ENCODE measurements around the gene ACTL7B.

The ACTL7B gene

GRCh38 chr9:108836781-108837180 lies 19.0 kb downstream of the ACTL7B start:
- H3K27ac ChIP-seq (ENCODE audit: low read depth, low read length), result no peak overlapping the region
- H3K79me2 ChIP-seq (ENCODE audit: insufficient read depth, low read length), result no peaks in the 10 kb centered on the region
- H3K4me2 ChIP-seq (ENCODE audit: low read depth, low read length, poor library complexity, severe bottlenecking), result no peak overlapping the region
- no peaks in the 10 kb centered on the region for H3K36me3 ChIP-seq (ENCODE audit: low read length)
- no peaks in the 10 kb centered on the region for H3K27me3 ChIP-seq (ENCODE audit: low read length)
- no peak overlapping the region for H3K4me3 ChIP-seq (ENCODE audit: insufficient read depth, low read length, poor library complexity, severe bottlenecking)
- no peaks in the 10 kb centered on the region for H3F3A ChIP-seq (ENCODE audit: insufficient read depth)
- no peaks in the 10 kb centered on the region for H4K20me1 ChIP-seq (ENCODE audit: low read depth, low read length)
- H2AFZ ChIP-seq (ENCODE audit: low read depth, low read length, severe bottlenecking), result no peak overlapping the region
- no peak for TF ChIP-seq CTCF (IDR thresholded peaks at IDR 0.05; ENCODE audit: insufficient read depth, low read length, poor library complexity, severe bottlenecking)
- no peak for TF ChIP-seq EZH2phosphoT487 (conservative IDR thresholded peaks at IDR 0.05; ENCODE audit: low read length)
- H3K9me2 ChIP-seq (replicated peaks; ENCODE audit: insufficient read depth, low read length), result no peaks in the 10 kb centered on the region
- H3K9me3 ChIP-seq (ENCODE audit: insufficient read depth, low read length), result no peaks in the 10 kb centered on the region
- no peak overlapping the region for H3K9ac ChIP-seq (ENCODE audit: low read length)

GRCh38 chr9:108836319-108836718 lies 19.5 kb downstream of the ACTL7B start:
- TF ChIP-seq CTCF (IDR thresholded peaks at IDR 0.05; ENCODE audit: insufficient read depth, low read length, poor library complexity, severe bottlenecking), result no peak
- TF ChIP-seq EZH2phosphoT487 (conservative IDR thresholded peaks at IDR 0.05; ENCODE audit: low read length), result no peak
- Histone ChIP-seq H3K36me3 (ENCODE audit: low read length) (no peaks in the 10 kb centered on the region), H4K20me1 (ENCODE audit: low read depth, low read length) (no peaks in the 10 kb centered on the region), H3F3A (ENCODE audit: insufficient read depth) (no peaks in the 10 kb centered on the region), H3K79me2 (ENCODE audit: insufficient read depth, low read length) (no peaks in the 10 kb centered on the region), H3K4me2 (ENCODE audit: low read depth, low read length, poor library complexity, severe bottlenecking) (no peak overlapping the region), H3K27ac (ENCODE audit: low read depth, low read length) (no peak overlapping the region), H3K9me3 (ENCODE audit: insufficient read depth, low read length) (no peaks in the 10 kb centered on the region), H3K9me2 (replicated peaks; ENCODE audit: insufficient read depth, low read length) (no peaks in the 10 kb centered on the region), H3K9ac (ENCODE audit: low read length) (no peak overlapping the region), H3K4me3 (ENCODE audit: insufficient read depth, low read length, poor library complexity, severe bottlenecking) (no peak overlapping the region), H3K27me3 (ENCODE audit: low read length) (no peaks in the 10 kb centered on the region), H2AFZ (ENCODE audit: low read depth, low read length, severe bottlenecking) (no peak overlapping the region)

GRCh38 chr9:108835831-108836230 lies 20.0 kb downstream of the ACTL7B start:
- H3K9me3 ChIP-seq (ENCODE audit: insufficient read depth, low read length), result no peaks in the 10 kb centered on the region
- H3K9me2 ChIP-seq (replicated peaks; ENCODE audit: insufficient read depth, low read length), result no peaks in the 10 kb centered on the region
- H3K36me3 ChIP-seq (ENCODE audit: low read length), result no peaks in the 10 kb centered on the region
- H3K27ac ChIP-seq (ENCODE audit: low read depth, low read length), result no peak overlapping the region
- H3K4me3 ChIP-seq (ENCODE audit: insufficient read depth, low read length, poor library complexity, severe bottlenecking), result no peak overlapping the region
- H3K27me3 ChIP-seq (ENCODE audit: low read length), result no peaks in the 10 kb centered on the region
- no peaks in the 10 kb centered on the region for H4K20me1 ChIP-seq (ENCODE audit: low read depth, low read length)
- TF ChIP-seq EZH2phosphoT487 (conservative IDR thresholded peaks at IDR 0.05; ENCODE audit: low read length) (no peak), CTCF (IDR thresholded peaks at IDR 0.05; ENCODE audit: insufficient read depth, low read length, poor library complexity, severe bottlenecking) (no peak)
- no peaks in the 10 kb centered on the region for H3F3A ChIP-seq (ENCODE audit: insufficient read depth)
- H3K9ac ChIP-seq (ENCODE audit: low read length), result no peak overlapping the region
- H2AFZ ChIP-seq (ENCODE audit: low read depth, low read length, severe bottlenecking), result no peak overlapping the region
- H3K4me2 ChIP-seq (ENCODE audit: low read depth, low read length, poor library complexity, severe bottlenecking), result no peak overlapping the region
- no peaks in the 10 kb centered on the region for H3K79me2 ChIP-seq (ENCODE audit: insufficient read depth, low read length)

Data from SU-DHL-6 (cell line).